WI38 (cell line): ENCODE results near the gene SH2D3C.

Experiments
- H3K4me3 ChIP-seq: 2 replicates; pipeline ENCODE4 v1.5.1; 2011; ENCODE audit warnings: low read depth, mild to moderate bottlenecking, control low read depth, low read length
- TF ChIP-seq, protein P1 (sequence below): IDR thresholded peaks from 2 replicates; pipeline ENCODE4 v1.5.1; 2012; ENCODE audit warnings: low read depth, mild to moderate bottlenecking, control low read depth, low read length

SH2D3C gene

DNA sequence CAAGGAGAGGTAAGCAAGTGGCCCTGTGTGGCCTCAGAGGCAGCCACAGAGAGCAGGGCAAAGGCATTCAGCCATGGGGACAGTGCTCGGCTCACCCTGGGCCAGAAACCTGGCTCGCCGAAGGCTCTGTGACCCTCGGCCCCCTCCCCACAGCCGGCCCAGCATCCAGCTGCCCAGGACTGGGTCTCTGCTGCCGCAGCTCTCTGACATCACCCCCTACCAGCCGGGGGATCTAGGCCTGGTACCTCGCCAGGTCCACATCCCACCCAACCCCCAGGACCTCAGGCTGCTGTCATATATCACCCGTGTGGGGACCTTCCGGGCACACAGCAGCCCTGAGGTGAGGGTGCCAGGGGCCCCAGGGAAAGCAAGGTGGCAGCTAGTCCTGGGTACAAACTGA, 65.6 kb downstream of the SH2D3C start:
- H3K4me3 ChIP-seq: no peak overlapping the region
- TF ChIP-seq, protein P1, sequence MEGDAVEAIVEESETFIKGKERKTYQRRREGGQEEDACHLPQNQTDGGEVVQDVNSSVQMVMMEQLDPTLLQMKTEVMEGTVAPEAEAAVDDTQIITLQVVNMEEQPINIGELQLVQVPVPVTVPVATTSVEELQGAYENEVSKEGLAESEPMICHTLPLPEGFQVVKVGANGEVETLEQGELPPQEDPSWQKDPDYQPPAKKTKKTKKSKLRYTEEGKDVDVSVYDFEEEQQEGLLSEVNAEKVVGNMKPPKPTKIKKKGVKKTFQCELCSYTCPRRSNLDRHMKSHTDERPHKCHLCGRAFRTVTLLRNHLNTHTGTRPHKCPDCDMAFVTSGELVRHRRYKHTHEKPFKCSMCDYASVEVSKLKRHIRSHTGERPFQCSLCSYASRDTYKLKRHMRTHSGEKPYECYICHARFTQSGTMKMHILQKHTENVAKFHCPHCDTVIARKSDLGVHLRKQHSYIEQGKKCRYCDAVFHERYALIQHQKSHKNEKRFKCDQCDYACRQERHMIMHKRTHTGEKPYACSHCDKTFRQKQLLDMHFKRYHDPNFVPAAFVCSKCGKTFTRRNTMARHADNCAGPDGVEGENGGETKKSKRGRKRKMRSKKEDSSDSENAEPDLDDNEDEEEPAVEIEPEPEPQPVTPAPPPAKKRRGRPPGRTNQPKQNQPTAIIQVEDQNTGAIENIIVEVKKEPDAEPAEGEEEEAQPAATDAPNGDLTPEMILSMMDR: no peak

DNA sequence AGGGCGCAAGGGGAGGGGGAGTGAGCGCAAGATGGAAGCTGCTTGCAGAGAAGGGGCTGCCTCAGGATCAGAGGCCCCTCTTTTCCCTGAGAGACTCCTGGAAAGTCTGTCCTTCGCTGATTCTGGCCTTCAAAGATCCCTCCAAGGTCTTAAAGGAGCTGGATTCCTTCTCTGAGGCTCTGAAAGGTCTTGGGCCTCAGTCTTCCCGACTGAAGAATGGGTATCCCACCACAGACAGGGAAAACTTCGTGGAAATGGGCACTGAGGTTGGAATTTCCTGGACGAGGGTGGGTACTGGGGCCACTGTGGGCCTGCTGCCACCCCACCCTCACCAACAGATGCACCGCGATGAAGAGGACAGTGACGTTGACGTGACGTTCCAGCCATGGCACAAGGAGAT, 66.1 kb downstream of the SH2D3C start:
- no peak overlapping the region for H3K4me3 ChIP-seq
- TF ChIP-seq, protein P1: no peak

DNA sequence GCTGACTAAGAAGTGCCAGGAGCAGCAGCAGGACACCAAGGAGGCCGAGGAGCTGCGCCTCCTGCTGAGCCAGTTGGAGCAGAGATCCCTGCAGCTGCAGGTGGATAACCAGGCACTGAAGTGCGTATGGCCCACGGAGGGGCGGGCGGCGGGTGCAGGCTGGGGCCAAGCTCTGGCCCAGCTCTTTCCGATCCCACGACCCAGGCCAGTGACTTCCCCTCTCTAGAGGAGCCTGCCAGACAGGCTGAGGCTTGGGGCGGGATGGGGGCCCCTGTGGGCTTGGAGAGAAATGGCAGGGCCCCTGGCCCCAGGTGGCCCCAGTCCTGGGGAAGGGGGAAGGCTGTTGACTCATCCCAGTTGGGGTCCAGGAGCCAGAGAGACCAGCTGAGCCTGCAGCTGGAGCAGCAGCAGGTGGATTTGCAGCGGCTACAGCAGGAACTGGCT, 66.6 kb downstream of the SH2D3C start:
- TF ChIP-seq, protein P1: no peak
- H3K4me3 ChIP-seq: no peak overlapping the region

DNA sequence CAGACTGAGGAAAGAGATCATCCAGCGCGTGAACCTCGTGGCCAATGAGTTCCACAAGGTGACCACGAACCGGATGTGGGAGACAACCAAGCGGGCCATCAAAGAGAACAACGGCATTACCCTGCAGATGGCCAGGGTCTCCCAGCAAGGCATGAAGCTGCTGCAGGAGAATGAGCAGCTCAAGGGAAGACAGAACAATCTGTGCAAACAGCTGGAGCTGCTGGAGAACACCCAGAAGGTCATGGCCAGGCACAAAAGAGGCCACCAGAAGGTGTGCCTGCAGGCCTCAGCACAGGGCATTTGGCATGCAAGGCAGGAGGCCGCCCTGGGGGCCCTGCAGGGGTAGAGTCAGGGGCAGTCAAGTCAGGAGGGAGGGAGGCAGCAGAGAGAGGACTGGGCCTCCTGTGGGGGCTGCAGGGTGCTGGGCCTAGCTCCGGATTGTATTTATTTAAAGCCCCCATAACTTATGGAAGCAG, 67.2 kb downstream of the SH2D3C start:
- H3K4me3 ChIP-seq: no peak overlapping the region
- TF ChIP-seq, protein P1: no peak

DNA sequence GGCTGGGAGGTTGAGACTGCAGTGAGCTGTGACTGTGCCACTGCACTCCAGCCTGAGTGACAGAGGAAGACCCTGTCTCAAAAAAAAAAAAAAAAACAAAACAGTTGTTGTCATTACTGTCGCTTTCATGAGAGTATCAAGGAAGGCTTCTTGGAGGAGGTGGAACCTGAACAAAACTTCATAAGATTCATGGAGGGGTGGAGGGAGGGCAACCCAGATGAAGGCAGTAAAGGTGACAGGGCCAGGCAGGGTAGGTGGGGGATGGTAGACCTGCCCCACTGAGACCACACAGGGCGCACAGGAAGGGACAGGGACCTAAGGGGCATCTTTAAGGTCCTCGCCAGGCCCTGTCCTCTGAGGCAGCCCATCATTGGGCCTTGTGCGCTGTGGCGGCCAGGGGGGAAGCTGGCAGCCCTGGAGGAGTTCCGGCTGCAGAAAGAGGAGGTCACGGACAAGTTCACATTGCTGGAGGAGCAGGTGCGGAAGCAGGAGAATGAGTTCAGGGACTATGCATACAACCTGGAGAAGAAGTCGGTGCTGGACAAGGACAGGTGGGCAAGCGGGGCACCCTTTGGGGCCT, 68.2 kb downstream of the SH2D3C start:
- no peak overlapping the region for H3K4me3 ChIP-seq
- TF ChIP-seq, protein P1: no peak

DNA sequence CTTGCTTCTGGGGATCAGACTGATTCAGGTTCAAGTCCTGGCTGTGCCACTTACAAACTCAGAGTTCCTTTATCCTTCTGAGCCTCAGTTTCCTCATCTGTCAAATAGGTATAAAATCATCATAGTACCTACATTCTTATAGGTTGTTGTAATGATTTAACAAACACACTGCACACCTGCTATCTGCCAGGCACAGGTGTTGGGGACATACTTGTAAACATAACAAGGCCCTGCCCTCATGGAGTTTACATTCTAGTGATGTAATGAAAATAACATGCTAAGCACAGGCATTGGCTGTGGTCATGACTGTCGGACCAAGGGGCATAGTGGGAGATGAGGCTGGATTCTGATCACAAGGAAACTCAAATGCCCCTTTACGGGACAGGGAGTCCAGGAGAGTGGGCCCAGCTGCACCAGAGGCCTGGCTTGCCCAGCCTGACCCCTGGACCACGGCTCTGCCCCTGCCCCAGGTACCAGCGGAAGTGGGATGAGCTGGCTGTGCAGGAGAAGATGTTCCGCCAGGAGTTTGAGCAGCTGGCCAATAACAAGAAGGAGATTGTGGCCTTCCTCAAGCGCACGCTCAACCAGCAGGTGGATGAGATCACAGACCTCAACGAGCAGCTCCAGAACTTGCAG, 69.4 kb downstream of the SH2D3C start:
- no peak overlapping the region for H3K4me3 ChIP-seq
- TF ChIP-seq, protein P1: no peak

DNA sequence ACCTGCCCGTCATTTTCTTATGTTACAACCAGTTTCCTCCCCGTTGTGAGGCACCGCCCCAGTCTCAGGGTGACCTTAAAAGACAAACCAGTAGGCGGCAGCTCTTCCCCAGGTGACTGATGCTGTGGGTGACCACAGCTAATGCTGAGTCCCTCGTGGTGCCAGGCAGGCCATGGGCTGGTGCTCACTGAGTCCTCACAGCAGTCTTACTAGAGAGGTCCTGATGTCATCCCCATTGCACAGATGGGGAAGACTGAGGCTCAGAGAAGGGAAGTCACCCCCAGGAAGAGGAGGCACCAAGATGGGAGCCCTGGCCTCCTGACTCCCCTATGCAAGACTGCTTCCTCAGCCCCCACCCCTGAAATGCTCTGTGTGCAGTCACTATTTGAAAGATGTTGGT, 70.7 kb downstream of the SH2D3C start:
- TF ChIP-seq, protein P1: no peak

More for the DNA sequence above, 70.7 kb downstream of the SH2D3C start:
- no peak overlapping the region for H3K4me3 ChIP-seq
